ENCODE data around the gene KIFAP3. TPM values are rescaled to one million over a fixed set of nuclear protein-coding genes. Genes with fewer than 3 reads are reported as not detected.
"Not testable (repeated sequence)": the region's sequence is repeated elsewhere in the genome, so short reads cannot be mapped to it uniquely, and the experiment has no call there.

KIFAP3 gene
- total RNA-seq, 2 experiments from 2014 or later, result 20.2 to 21.6 TPM

- POLR2A ChIA-PET, result interaction anchor here (0.5 kb wide), 1 partner anchor 430 kb away, joined by 3 read pairs; no protein-coding TSS in a partner anchor
Measured at GRCh38 chr1:169928438-169929209, 145.9 kb downstream of the KIFAP3 start.

GRCh38 chr1:169925505-169926482 lies 148.7 kb downstream of the KIFAP3 start:
- POLR2A ChIA-PET, result no interaction called here
- CTCF ChIA-PET, result no interaction called here

More at GRCh38 chr1:169928438-169929209, 145.9 kb downstream of the KIFAP3 start:
- CTCF ChIA-PET, result interaction anchor here (1.2 kb wide), 1 partner anchor 12 kb away, joined by 3 read pairs; no protein-coding TSS in a partner anchor

- ChIA-PET POLR2A (no interaction called here), CTCF (no interaction called here)
Measured at GRCh38 chr1:169924829-169925228, 149.7 kb downstream of the KIFAP3 start.

- POLR2A ChIA-PET, result no interaction called here
- CTCF ChIA-PET, result no interaction called here
Measured at GRCh38 chr1:169924063-169924462, 150.4 kb downstream of the KIFAP3 start.

GRCh38 chr1:169921080-169921479 lies 153.4 kb downstream of the KIFAP3 start:
- ChIA-PET CTCF (no interaction called here), POLR2A (no interaction called here)

- ChIA-PET CTCF (no interaction called here), POLR2A (no interaction called here)
Measured at GRCh38 chr1:169918927-169919326, 155.6 kb downstream of the KIFAP3 start.

GRCh38 chr1:169918220-169918619 lies 156.3 kb downstream of the KIFAP3 start:
- POLR2A ChIA-PET, CTCF ChIA-PET: not testable (repeated sequence)

GRCh38 chr1:169915150-169915549 lies 159.3 kb downstream of the KIFAP3 start:
- ChIA-PET CTCF (no interaction called here), POLR2A (no interaction called here)

GRCh38 chr1:169914531-169914930 lies 160.0 kb downstream of the KIFAP3 start:
- ChIA-PET POLR2A (no interaction called here), CTCF (no interaction called here)

- ChIA-PET CTCF (no interaction called here), POLR2A (no interaction called here)
Measured at GRCh38 chr1:169909499-169909898, 165.0 kb downstream of the KIFAP3 start.

GRCh38 chr1:169906938-169907337 lies 167.6 kb downstream of the KIFAP3 start:
- POLR2A ChIA-PET, result no interaction called here
- CTCF ChIA-PET, result no interaction called here

- ChIA-PET POLR2A (interaction anchor here (0.7 kb wide), 1 partner anchor 1537 kb away, joined by 5 read pairs; no protein-coding TSS in a partner anchor), CTCF (interaction anchor here (0.7 kb wide), 1 partner anchor 172 kb away, joined by 3 read pairs; no protein-coding TSS in a partner anchor)
Measured at GRCh38 chr1:169904834-169905233, 169.7 kb downstream of the KIFAP3 start.

GRCh38 chr1:169902751-169903150 lies 171.7 kb downstream of the KIFAP3 start:
- CTCF ChIA-PET, result no interaction called here
- POLR2A ChIA-PET, result no interaction called here

- POLR2A ChIA-PET, result no interaction called here
- CTCF ChIA-PET, result no interaction called here
Measured at GRCh38 chr1:169901115-169901514, 173.4 kb downstream of the KIFAP3 start.

- ChIA-PET POLR2A (no interaction called here), CTCF (no interaction called here)
Measured at GRCh38 chr1:169900571-169900970, 173.9 kb downstream of the KIFAP3 start.

GRCh38 chr1:169899519-169900217 lies 174.8 kb downstream of the KIFAP3 start:
- ChIA-PET CTCF (no interaction called here), POLR2A (no interaction called here)

GRCh38 chr1:169896013-169896412 lies 178.5 kb downstream of the KIFAP3 start:
- ChIA-PET CTCF (interaction anchor here (2.1 kb wide), 1 partner anchor 12 kb away, joined by 6 read pairs; no protein-coding TSS in a partner anchor), POLR2A (interaction anchor here (0.6 kb wide), 1 partner anchor 635 kb away, joined by 4 read pairs; no protein-coding TSS in a partner anchor)

GRCh38 chr1:169894424-169895145 lies 179.9 kb downstream of the KIFAP3 start:
- ChIA-PET CTCF (interaction anchor here (2.1 kb wide), 1 partner anchor 14 kb away, joined by 6 read pairs; no protein-coding TSS in a partner anchor), POLR2A (interaction anchor here (1.3 kb wide), 1 partner anchor 100 kb away, joined by 4 read pairs; the partner anchor contains the start of gene METTL18)

All from activated CD8-positive, alpha-beta memory T cell treated with anti-CD3 and anti-CD28 coated beads for 36 hours (primary cell).